OCI-LY3 (cell line): Measurements from ENCODE around the gene VTI1A.

ENCODE experiments used
- H2AFZ ChIP-seq: fragments of 200-600, 300-600 bp; shearing (Covaris generic); 2 replicates; pipeline ENCODE4 v1.6.0; 2014; ENCODE audit warnings: antibody characterized with exemption, low read depth, low read length
- H3K27ac ChIP-seq: fragments of 200-600, 300-600 bp; sonication (generic); 2 replicates; pipeline ENCODE4 v1.5.1; 2014; ENCODE audit warnings: mild to moderate bottlenecking, low read length, moderate library complexity, mixed read lengths
- H3K27me3 ChIP-seq: fragments of 200-600, 300-600 bp; sonication (generic); 2 replicates; pipeline ENCODE4 v1.6.1; 2014; ENCODE audit warnings: low read depth, low read length, mixed read lengths
- H3K36me3 ChIP-seq: fragments of 200-600, 300-600 bp; sonication (generic); replicated peaks from 2 replicates; pipeline ENCODE3; 2014; ENCODE audit warnings: low read depth, low read length, mixed read lengths
- H3K4me1 ChIP-seq: fragments of 300-600, 200-600 bp; sonication (generic); 2 replicates; pipeline ENCODE4 v1.6.1; 2014; ENCODE audit warnings: low read length, mixed read lengths
- H3K4me2 ChIP-seq: fragments of 200-600, 300-600 bp; sonication (generic); 2 replicates; pipeline ENCODE4 v1.6.1; 2014; ENCODE audit warnings: low read length, mixed read lengths
- H3K4me3 ChIP-seq: fragments of 300-600, 200-600 bp; sonication (generic); 2 replicates; pipeline ENCODE4 v1.5.1; 2014; ENCODE audit warnings: antibody characterized with exemption, mild to moderate bottlenecking, low read length, moderate library complexity
- H3K79me2 ChIP-seq: fragments of 300-600, 200-600 bp; shearing (Covaris generic); 2 replicates; pipeline ENCODE4 v1.6.1; 2014; ENCODE audit warnings: mild to moderate bottlenecking, low read length, mixed read lengths
- H3K9ac ChIP-seq: fragments of 300-600, 200-600 bp; shearing (Covaris generic); 2 replicates; pipeline ENCODE4 v1.6.0; 2014; ENCODE audit warnings: mild to moderate bottlenecking, low read length, moderate library complexity
- H3K9me3 ChIP-seq: fragments of 200-600, 300-600 bp; shearing (Covaris generic); 2 replicates; pipeline ENCODE4 v1.6.1; 2014; ENCODE audit warnings: low read length, mixed read lengths; ENCODE audit not compliant: insufficient read depth
- H4K20me1 ChIP-seq: fragments of 200-600, 300-600 bp; sonication (generic); 2 replicates; pipeline ENCODE4 v1.6.1; 2016; ENCODE audit warnings: low read length, mixed read lengths; ENCODE audit not compliant: insufficient read depth
- CTCF ChIP-seq: fragments of 200-600, 300-600 bp; sonication (generic); IDR thresholded peaks from 2 replicates; pipeline ENCODE4 v1.5.1; 2014; ENCODE audit warnings: antibody characterized with exemption, low read length, low read depth
- EZH2phosphoT487 ChIP-seq: fragments of 200-600 bp; shearing (Covaris generic); IDR thresholded peaks from 2 replicates; pipeline ENCODE4 v1.6.1; 2018; ENCODE audit warnings: antibody characterized with exemption, mixed run types, low read depth

The VTI1A gene

GRCh38 chr10:112687647-112688046 is 240.6 kb downstream of the VTI1A start:
- no peaks in the 10 kb centered on the region for H4K20me1 ChIP-seq
- TF ChIP-seq EZH2phosphoT487: no peak
- H3K27ac ChIP-seq: no peak overlapping the region
- H3K4me1 ChIP-seq: no peaks in the 10 kb centered on the region
- no peaks in the 10 kb centered on the region for H3K9me3 ChIP-seq
- no peak overlapping the region for H2AFZ ChIP-seq
- H3K27me3 ChIP-seq: no peaks in the 10 kb centered on the region
- no peaks in the 10 kb centered on the region for H3K79me2 ChIP-seq
- H3K36me3 ChIP-seq: no peaks in the 10 kb centered on the region
- no peak overlapping the region for H3K4me3 ChIP-seq
- no peak overlapping the region for H3K9ac ChIP-seq
- H3K4me2 ChIP-seq: no peak overlapping the region

GRCh38 chr10:112689327-112690072 is 242.5 kb downstream of the VTI1A start:
- H3K9me3 ChIP-seq: no peaks in the 10 kb centered on the region
- no peaks in the 10 kb centered on the region for H4K20me1 ChIP-seq
- H3K4me3 ChIP-seq: no peak overlapping the region
- no peaks in the 10 kb centered on the region for H3K27me3 ChIP-seq
- no peaks in the 10 kb centered on the region for H3K4me1 ChIP-seq
- no peak overlapping the region for H3K27ac ChIP-seq
- no peak overlapping the region for H2AFZ ChIP-seq
- TF ChIP-seq CTCF: no peak
- no peak for TF ChIP-seq EZH2phosphoT487
- H3K36me3 ChIP-seq: no peaks in the 10 kb centered on the region
- H3K9ac ChIP-seq: no peak overlapping the region
- H3K4me2 ChIP-seq: no peak overlapping the region
- H3K79me2 ChIP-seq: no peaks in the 10 kb centered on the region

GRCh38 chr10:112695539-112695938 is 248.5 kb downstream of the VTI1A start:
- no peak overlapping the region for H3K9ac ChIP-seq
- H3K79me2 ChIP-seq: no peaks in the 10 kb centered on the region
- no peaks in the 10 kb centered on the region for H4K20me1 ChIP-seq
- H2AFZ ChIP-seq: no peak overlapping the region
- no peaks in the 10 kb centered on the region for H3K36me3 ChIP-seq
- H3K4me3 ChIP-seq: no peak overlapping the region
- no peaks in the 10 kb centered on the region for H3K4me1 ChIP-seq
- H3K4me2 ChIP-seq: no peak overlapping the region
- TF ChIP-seq CTCF (no peak), EZH2phosphoT487 (no peak)
- no peaks in the 10 kb centered on the region for H3K27me3 ChIP-seq
- H3K9me3 ChIP-seq: no peaks in the 10 kb centered on the region
- no peak overlapping the region for H3K27ac ChIP-seq

GRCh38 chr10:112696592-112696991 is 249.6 kb downstream of the VTI1A start:
- no peaks in the 10 kb centered on the region for H3K4me1 ChIP-seq
- no peaks in the 10 kb centered on the region for H3K79me2 ChIP-seq
- no peak overlapping the region for H3K9ac ChIP-seq
- H3K27ac ChIP-seq: no peak overlapping the region
- TF ChIP-seq EZH2phosphoT487 (no peak), CTCF (no peak)
- H2AFZ ChIP-seq: no peak overlapping the region
- no peaks in the 10 kb centered on the region for H4K20me1 ChIP-seq
- no peaks in the 10 kb centered on the region for H3K27me3 ChIP-seq
- no peaks in the 10 kb centered on the region for H3K9me3 ChIP-seq
- H3K4me3 ChIP-seq: no peak overlapping the region
- no peak overlapping the region for H3K4me2 ChIP-seq
- H3K36me3 ChIP-seq: no peaks in the 10 kb centered on the region
